LNCaP clone FGC (cell line): Measurements from ENCODE around the gene NOX5.

ENCODE experiments used
- DNase-seq: peaks from one replicate; pipeline ENCODE4 v3.0.0-alpha.2; 2011; ENCODE audit warnings: low read depth
- H3K4me3 ChIP-seq: 2 replicates; pipeline ENCODE4 v1.5.1; 2011; ENCODE audit warnings: mild to moderate bottlenecking, low read depth, low read length, control low read depth
- TF ChIP-seq, protein P1 (sequence below): IDR thresholded peaks from 2 replicates; pipeline ENCODE4 v1.5.1; 2012; ENCODE audit warnings: mild to moderate bottlenecking; ENCODE audit not compliant: control insufficient read depth, insufficient read depth; ENCODE audit errors: extremely low read depth

The NOX5 gene

GRCh38 chr15:69094124-69094921, 79.8 kb downstream of the NOX5 start:
- H3K4me3 ChIP-seq = no peak overlapping the region
- no peak for DNase-seq
- TF ChIP-seq, protein P1, sequence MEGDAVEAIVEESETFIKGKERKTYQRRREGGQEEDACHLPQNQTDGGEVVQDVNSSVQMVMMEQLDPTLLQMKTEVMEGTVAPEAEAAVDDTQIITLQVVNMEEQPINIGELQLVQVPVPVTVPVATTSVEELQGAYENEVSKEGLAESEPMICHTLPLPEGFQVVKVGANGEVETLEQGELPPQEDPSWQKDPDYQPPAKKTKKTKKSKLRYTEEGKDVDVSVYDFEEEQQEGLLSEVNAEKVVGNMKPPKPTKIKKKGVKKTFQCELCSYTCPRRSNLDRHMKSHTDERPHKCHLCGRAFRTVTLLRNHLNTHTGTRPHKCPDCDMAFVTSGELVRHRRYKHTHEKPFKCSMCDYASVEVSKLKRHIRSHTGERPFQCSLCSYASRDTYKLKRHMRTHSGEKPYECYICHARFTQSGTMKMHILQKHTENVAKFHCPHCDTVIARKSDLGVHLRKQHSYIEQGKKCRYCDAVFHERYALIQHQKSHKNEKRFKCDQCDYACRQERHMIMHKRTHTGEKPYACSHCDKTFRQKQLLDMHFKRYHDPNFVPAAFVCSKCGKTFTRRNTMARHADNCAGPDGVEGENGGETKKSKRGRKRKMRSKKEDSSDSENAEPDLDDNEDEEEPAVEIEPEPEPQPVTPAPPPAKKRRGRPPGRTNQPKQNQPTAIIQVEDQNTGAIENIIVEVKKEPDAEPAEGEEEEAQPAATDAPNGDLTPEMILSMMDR = no peak

DNA sequence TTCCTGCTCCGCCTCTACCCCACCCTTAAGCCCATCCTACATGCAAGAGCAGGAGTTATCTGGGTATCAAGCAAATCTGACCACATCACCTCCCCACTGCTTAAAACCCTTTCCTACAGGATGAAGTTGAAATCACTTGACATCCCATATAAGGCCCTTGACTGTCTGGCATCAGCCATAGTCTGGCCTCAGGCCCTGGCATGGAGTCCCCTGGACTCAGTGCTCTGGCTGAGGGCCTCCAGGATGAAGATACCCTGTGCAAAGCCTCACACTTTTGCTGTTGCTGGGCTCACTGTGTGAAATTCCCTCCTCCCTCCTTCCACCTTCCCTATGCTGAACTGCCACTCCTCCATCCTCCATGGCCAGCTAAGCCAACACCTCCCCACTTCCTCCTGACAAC, 80.8 kb downstream of the NOX5 start:
- TF ChIP-seq, protein P1 = no peak
- no peak overlapping the region for H3K4me3 ChIP-seq

DNA sequence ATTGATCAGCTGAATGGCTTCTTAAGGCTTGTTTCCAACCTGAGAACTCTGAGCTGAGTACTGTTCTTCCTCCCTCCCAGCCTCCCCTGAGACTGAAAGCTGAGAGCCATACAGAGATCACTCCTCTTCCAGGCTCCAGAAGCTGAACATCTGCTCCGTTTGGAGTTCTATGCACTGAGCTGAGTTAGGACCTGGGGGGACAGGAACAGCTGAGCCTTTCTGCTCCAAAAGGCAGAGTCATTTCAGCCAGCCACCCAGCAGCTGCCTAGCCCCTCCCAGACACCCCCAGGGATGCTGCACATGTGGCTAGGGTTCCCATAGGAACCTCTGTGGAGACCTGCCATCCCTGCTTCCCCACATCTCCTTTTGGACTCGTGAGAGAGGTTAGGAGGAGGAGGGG, 81.7 kb downstream of the NOX5 start:
- TF ChIP-seq, protein P1 = no peak
- no peak for DNase-seq
- H3K4me3 ChIP-seq = no peak overlapping the region

More for the DNA sequence above, 80.8 kb downstream of the NOX5 start:
- DNase-seq = no peak

DNA sequence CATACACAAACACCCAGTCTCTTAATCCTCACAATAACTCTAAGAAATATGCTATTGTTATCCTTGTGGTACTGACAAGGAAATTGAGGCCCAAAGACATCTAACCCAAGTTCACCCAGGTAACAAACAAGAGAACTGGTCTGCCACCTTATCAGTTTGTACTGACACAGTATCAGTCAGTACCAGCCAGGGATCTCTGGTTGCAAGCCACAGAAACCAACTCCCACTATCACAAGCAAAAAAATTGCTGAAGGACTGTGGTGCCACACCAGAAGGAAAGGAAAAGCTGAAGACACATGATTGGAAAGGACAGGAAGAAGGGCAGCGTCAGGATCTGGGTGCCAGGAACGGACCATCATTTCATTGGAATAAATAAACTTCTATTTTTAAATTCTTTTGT, 82.1 kb downstream of the NOX5 start:
- H3K4me3 ChIP-seq = no peak overlapping the region
- no peak for DNase-seq
- TF ChIP-seq, protein P1 = no peak

DNA sequence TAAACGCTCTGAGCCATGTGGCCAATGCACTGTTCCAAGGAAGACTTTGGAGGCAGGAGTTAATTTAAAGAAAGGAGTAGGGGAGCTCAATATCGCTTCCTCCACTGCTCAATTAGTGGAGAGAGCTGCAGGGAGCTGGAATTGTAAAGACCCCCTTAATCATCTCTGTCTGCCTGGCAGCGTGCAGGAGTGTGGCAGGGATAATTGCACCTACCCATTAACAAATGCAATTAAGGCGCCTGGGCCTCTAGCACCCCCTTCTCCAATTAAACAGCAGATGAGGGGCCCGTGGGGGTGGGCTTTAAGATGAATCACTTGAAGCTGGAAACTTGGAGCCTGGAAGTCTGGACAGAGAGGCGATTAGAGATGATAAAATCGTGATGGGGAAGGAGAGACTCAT, 84.3 kb downstream of the NOX5 start:
- TF ChIP-seq, protein P1 = no peak
- DNase-seq = no peak
- no peak overlapping the region for H3K4me3 ChIP-seq

DNA sequence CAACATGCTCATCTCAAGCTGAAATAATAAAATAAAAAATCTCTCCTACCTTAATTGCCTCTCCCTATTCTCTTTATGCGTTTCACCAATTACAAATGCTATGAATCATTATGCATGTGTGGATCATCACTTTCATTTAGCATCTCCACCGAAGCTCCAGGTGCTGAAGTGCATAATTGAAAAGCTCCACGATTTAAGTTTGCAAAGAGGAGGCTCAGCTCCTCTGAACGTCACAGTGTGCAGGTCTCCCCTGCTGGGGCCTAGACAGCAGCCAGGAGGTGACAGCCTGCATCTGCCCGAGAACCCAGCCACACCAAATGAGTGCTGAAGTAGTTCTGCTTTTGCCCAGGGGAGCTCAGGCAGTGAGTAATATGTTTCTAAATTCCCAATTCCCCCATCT, 85.4 kb downstream of the NOX5 start:
- H3K4me3 ChIP-seq = no peak overlapping the region
- TF ChIP-seq, protein P1 = no peak

GRCh38 chr15:69100821-69101220, 86.3 kb downstream of the NOX5 start:
- no peak overlapping the region for H3K4me3 ChIP-seq
- TF ChIP-seq, protein P1 = no peak
- DNase-seq = no peak

More for the DNA sequence above, 85.4 kb downstream of the NOX5 start:
- DNase-seq = no peak
